Trophoblast cell (in vitro differentiated cells and primary cell): ENCODE measurements around the gene TSPAN9.

Experiments used
- DNase-seq, 2 donors: peaks; one replicate each; pipeline ENCODE4 v3.0.0-alpha.2; 2016
- H2AFZ ChIP-seq: 2 replicates; pipeline ENCODE4 v1.6.1; 2013; ENCODE audit warnings: low read length, moderate library complexity, mild to moderate bottlenecking; ENCODE audit not compliant: insufficient read depth, poor library complexity
- H2AK5ac ChIP-seq: 2 replicates; pipeline ENCODE4 v1.6.1; 2013; ENCODE audit warnings: mild to moderate bottlenecking, low read length
- H2BK120ac ChIP-seq: 2 replicates; pipeline ENCODE4 v1.6.1; 2013; ENCODE audit warnings: low read length, mild to moderate bottlenecking, moderate library complexity; ENCODE audit not compliant: insufficient read depth, poor library complexity
- H2BK12ac ChIP-seq: 2 replicates; pipeline ENCODE4 v1.6.1; 2013; ENCODE audit warnings: mild to moderate bottlenecking, low read length, moderate library complexity
- H2BK5ac ChIP-seq: 2 replicates; pipeline ENCODE4 v1.6.1; 2013; ENCODE audit warnings: low read length, low read depth, moderate library complexity, mild to moderate bottlenecking; ENCODE audit not compliant: poor library complexity
- H3K14ac ChIP-seq: 2 replicates; pipeline ENCODE4 v1.6.1; 2013; ENCODE audit warnings: mild to moderate bottlenecking, low read length
- H3K18ac ChIP-seq: 2 replicates; pipeline ENCODE4 v1.6.1; 2013; ENCODE audit warnings: mild to moderate bottlenecking, low read length
- H3K23ac ChIP-seq: 2 replicates; pipeline ENCODE4 v1.6.1; 2013; ENCODE audit warnings: low read length
- H3K27ac ChIP-seq: 2 replicates; pipeline ENCODE4 v1.5.1; 2013; ENCODE audit warnings: low read depth, mild to moderate bottlenecking, inconsistent platforms, low read length, moderate library complexity
- H3K27me3 ChIP-seq: 2 replicates; pipeline ENCODE4 v1.6.1; 2013; ENCODE audit warnings: inconsistent platforms, mild to moderate bottlenecking, low read length, moderate library complexity; ENCODE audit not compliant: insufficient read depth
- H3K36me3 ChIP-seq, 2 experiments: 1 replicate in 1 of 2; 2 replicates in 1 of 2; pipeline ENCODE4 v1.6.1; 2013; ENCODE audit warnings: low read length in 2 of 2, mild to moderate bottlenecking in 2 of 2, moderate library complexity in 1 of 2; ENCODE audit not compliant: insufficient read depth in 2 of 2, control insufficient read depth in 1 of 2
- H3K4ac ChIP-seq: 2 replicates; pipeline ENCODE4 v1.6.1; 2013; ENCODE audit warnings: low read depth, mild to moderate bottlenecking, low read length, moderate library complexity
- H3K4me1 ChIP-seq, 2 experiments: 1 replicate in 1 of 2; 2 replicates in 1 of 2; pipeline ENCODE4 v1.6.1; 2013; ENCODE audit warnings: low read length in 2 of 2, mild to moderate bottlenecking in 2 of 2, moderate library complexity in 1 of 2; ENCODE audit not compliant: insufficient read depth in 2 of 2, control insufficient read depth in 1 of 2
- H3K4me2 ChIP-seq: 2 replicates; pipeline ENCODE4 v1.6.1; 2013; ENCODE audit warnings: inconsistent platforms, mild to moderate bottlenecking, low read length, moderate library complexity
- H3K4me3 ChIP-seq: 2 replicates; pipeline ENCODE4 v1.5.1; 2013; ENCODE audit warnings: mild to moderate bottlenecking, low read depth, low read length, inconsistent platforms
- H3K79me1 ChIP-seq: one replicate; pipeline ENCODE4 v1.6.1; 2013; ENCODE audit warnings: low read length
- H3K79me2 ChIP-seq: 2 replicates; pipeline ENCODE4 v1.6.1; 2013; ENCODE audit warnings: low read length, mild to moderate bottlenecking; ENCODE audit not compliant: control insufficient read depth, insufficient read depth, poor library complexity
- H3K9ac ChIP-seq: 2 replicates; pipeline ENCODE4 v1.6.1; 2013; ENCODE audit warnings: mild to moderate bottlenecking, low read length
- H3K9me3 ChIP-seq: 2 replicates; pipeline ENCODE4 v1.6.1; 2013; ENCODE audit warnings: low read depth, mild to moderate bottlenecking, control low read depth, inconsistent platforms, low read length; ENCODE audit not compliant: insufficient read depth
- H4K12ac ChIP-seq: 2 replicates; pipeline ENCODE4 v1.6.1; 2013; ENCODE audit warnings: low read depth, mild to moderate bottlenecking, low read length, moderate library complexity
- H4K8ac ChIP-seq: 2 replicates; pipeline ENCODE4 v1.6.1; 2013; ENCODE audit warnings: low read depth, mild to moderate bottlenecking, low read length, moderate library complexity
- H4K91ac ChIP-seq: one replicate; pipeline ENCODE4 v1.6.1; 2013; ENCODE audit warnings: low read depth, mild to moderate bottlenecking, low read length, moderate library complexity
- WGBS: extraction: QIAGEN DNeasy Blood & Tissue Kit; methylation state at CpG from one replicate; pipeline ENCODE4 v1.1.7; 2013; ENCODE audit warnings: missing lambda C conversion rate; ENCODE audit not compliant: insufficient read length, insufficient coverage; ENCODE audit errors: extremely low coverage; 5-methylcytosine and 5-hydroxymethylcytosine counted together

TSPAN9 gene

DNA sequence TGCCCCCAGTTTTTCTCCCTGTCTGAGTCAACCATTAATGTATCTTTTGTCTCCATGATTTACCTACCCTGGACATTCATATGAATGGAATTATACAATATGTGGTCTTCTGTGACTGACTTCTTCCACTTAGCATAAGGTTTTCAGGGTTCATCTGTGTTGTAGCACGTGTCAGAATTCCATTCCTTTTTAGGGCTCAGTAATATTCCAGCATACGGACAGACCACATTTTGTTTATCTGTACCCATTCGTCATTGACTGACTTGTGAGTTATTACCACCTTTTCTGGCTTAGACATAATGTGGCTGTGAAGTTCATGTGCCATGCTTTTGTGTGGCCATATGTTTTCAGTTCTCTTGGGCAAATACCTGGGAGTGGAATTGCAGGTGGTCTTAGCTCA is 37.9 kb downstream of the TSPAN9 start:
- no peak overlapping the region for H3K9ac ChIP-seq
- H4K91ac ChIP-seq: no peak overlapping the region
- H2BK5ac ChIP-seq: no peak overlapping the region
- H3K4me1 ChIP-seq: no peaks in the 10 kb centered on the region
- peaks cover 3 to 4% of the 10 kb centered on the region in 2 experiments for H3K36me3 ChIP-seq
- H2BK12ac ChIP-seq: no peak overlapping the region
- H3K4me3 ChIP-seq: no peak overlapping the region
- no peak overlapping the region for H3K18ac ChIP-seq
- no peaks in the 10 kb centered on the region for H3K79me1 ChIP-seq
- no peak overlapping the region for H3K4ac ChIP-seq
- H3K9me3 ChIP-seq: no peaks in the 10 kb centered on the region
- no peak overlapping the region for H3K27ac ChIP-seq
- H2AK5ac ChIP-seq: no peak overlapping the region
- no peak for DNase-seq
- no peak overlapping the region for H4K8ac ChIP-seq
- H3K27me3 ChIP-seq: no peaks in the 10 kb centered on the region
- H3K23ac ChIP-seq: no peak overlapping the region
- no peak overlapping the region for H4K12ac ChIP-seq
- no CpG with 5 or more reads among the region's 3 CpGs for WGBS
- no peak overlapping the region for H3K4me2 ChIP-seq
- H3K79me2 ChIP-seq: no peaks in the 10 kb centered on the region
- H3K14ac ChIP-seq: no peak overlapping the region
- H2BK120ac ChIP-seq: no peak overlapping the region
- H2AFZ ChIP-seq: no peak overlapping the region

DNA sequence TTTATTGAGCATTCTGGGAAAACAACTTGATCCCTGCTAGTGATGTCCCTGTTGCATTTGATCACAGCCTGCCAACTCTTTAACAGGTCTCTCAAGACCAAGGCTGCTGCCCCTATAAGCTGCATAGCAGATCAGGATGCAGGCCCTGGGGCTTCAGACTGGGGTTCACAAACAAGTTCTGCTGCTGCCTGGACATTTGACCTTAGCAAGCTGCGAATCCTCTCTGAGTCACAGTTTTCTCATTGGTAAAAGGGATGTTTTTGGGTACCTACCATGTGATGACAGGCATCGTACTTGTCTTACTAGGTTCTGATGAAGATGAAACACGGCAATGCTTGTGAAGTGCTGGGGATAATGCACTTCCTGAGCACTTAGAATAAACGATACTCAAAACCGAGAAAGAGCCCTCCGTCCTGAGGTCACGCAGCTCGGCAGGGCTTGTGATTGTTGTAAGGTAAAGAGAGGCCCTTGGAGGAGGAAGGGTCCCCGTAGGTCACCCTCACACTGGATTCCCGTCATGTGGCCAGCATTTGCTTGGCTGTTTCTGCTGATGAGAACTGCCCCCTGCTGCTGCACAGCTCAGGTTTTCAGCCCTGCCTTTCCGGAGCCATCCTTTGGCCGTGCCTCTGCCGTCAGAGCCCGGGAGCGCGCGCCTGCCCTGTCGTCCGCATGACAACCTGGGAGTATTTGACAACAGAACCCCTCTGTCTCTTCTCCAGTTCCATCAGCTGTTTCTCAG is 39.1 kb downstream of the TSPAN9 start:
- Histone ChIP-seq H3K18ac (no peak overlapping the region), H4K12ac (no peak overlapping the region), H2BK120ac (no peak overlapping the region), H2AFZ (no peak overlapping the region), H2BK5ac (no peak overlapping the region), H3K14ac (no peak overlapping the region), H2AK5ac (no peak overlapping the region), H3K4me1 (no peaks in the 10 kb centered on the region), H3K4me3 (no peak overlapping the region), H4K91ac (no peak overlapping the region), H3K27ac (no peak overlapping the region), H3K27me3 (no peaks in the 10 kb centered on the region), H3K4me2 (no peak overlapping the region), H3K79me1 (no peaks in the 10 kb centered on the region), H2BK12ac (no peak overlapping the region), H3K79me2 (no peaks in the 10 kb centered on the region), H3K9me3 (no peaks in the 10 kb centered on the region), H4K8ac (no peak overlapping the region), H3K9ac (no peak overlapping the region), H3K36me3 (peaks cover 3 to 4% of the 10 kb centered on the region in 2 experiments), H3K4ac (no peak overlapping the region), H3K23ac (no peak overlapping the region)
- WGBS: no CpG with 5 or more reads among the region's 19 CpGs
- DNase-seq: no peak

DNA sequence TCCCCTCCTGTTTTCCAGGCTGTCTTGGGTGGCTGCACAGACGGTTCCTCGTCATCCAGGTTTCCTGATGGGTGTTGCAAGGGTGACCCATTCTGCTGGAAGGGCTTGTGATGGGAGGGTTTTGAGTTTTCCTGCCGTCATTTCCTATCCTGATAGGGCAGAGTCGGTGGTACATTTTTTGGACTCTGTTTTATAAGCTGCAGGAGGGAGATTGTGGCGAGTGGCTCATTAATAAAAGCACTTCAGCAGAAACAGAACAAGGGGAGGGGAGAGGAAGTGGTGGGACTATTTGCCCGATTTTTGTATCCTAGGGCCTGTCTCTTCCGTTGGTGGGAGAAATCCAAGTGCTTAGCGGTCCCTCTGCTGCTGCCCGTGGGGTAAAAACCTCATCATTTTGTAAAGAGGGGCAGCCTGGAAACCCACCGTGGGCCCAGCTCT is 40.0 kb downstream of the TSPAN9 start:
- no peak overlapping the region for H2AFZ ChIP-seq
- no peak overlapping the region for H3K18ac ChIP-seq
- no peak overlapping the region for H3K23ac ChIP-seq
- H3K9me3 ChIP-seq: no peaks in the 10 kb centered on the region
- no peak overlapping the region for H2AK5ac ChIP-seq
- H3K4me3 ChIP-seq: no peak overlapping the region
- H3K79me1 ChIP-seq: no peaks in the 10 kb centered on the region
- H3K14ac ChIP-seq: no peak overlapping the region
- no peaks in the 10 kb centered on the region for H3K27me3 ChIP-seq
- no peak overlapping the region for H4K12ac ChIP-seq
- H4K8ac ChIP-seq: no peak overlapping the region
- WGBS: no CpG with 5 or more reads among the region's 10 CpGs
- no peak overlapping the region for H3K4me2 ChIP-seq
- no peak overlapping the region for H3K27ac ChIP-seq
- H3K79me2 ChIP-seq: no peaks in the 10 kb centered on the region
- H3K4me1 ChIP-seq: no peaks in the 10 kb centered on the region
- no peak for DNase-seq
- no peak overlapping the region for H2BK12ac ChIP-seq
- no peak overlapping the region for H3K4ac ChIP-seq
- H3K36me3 ChIP-seq: peaks cover 3 to 4% of the 10 kb centered on the region in 2 experiments
- H3K9ac ChIP-seq: no peak overlapping the region
- no peak overlapping the region for H2BK5ac ChIP-seq
- no peak overlapping the region for H2BK120ac ChIP-seq
- no peak overlapping the region for H4K91ac ChIP-seq

DNA sequence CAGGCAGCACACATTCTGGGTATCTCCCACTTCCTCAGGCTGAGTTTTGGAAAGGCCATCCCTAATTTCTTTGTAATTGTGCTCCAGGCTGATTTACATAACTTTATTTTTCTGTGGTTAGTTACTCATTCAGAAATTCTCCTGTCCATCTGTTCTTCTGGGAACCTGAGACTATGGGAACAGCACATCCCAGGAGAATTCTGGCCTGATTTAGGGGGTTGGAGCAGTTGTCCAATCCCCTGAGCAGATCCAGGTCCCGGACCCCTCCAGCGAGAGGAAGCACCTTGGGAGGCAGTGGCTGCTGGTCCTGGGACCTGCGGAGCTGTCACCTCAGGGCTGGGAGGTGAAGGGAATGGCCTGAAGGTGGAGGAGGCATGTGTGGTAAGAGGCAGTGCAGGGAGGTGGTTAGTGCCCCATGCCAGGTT is 40.4 kb downstream of the TSPAN9 start:
- Histone ChIP-seq H2BK5ac (no peak overlapping the region), H2BK120ac (no peak overlapping the region), H3K9ac (no peak overlapping the region), H2BK12ac (no peak overlapping the region), H4K8ac (no peak overlapping the region), H3K4ac (no peak overlapping the region), H3K14ac (no peak overlapping the region), H3K27ac (no peak overlapping the region), H3K9me3 (no peaks in the 10 kb centered on the region), H3K4me3 (no peak overlapping the region), H3K36me3 (peaks cover 3 to 4% of the 10 kb centered on the region in 2 experiments), H4K91ac (no peak overlapping the region), H3K23ac (peak overlapping the region; percentile 35), H3K18ac (no peak overlapping the region), H2AFZ (no peak overlapping the region), H3K79me1 (no peaks in the 10 kb centered on the region), H3K4me2 (no peak overlapping the region), H3K4me1 (no peaks in the 10 kb centered on the region), H3K27me3 (no peaks in the 10 kb centered on the region), H2AK5ac (no peak overlapping the region), H3K79me2 (no peaks in the 10 kb centered on the region), H4K12ac (no peak overlapping the region)
- WGBS: no CpG with 5 or more reads among the region's 3 CpGs
- no peak for DNase-seq
